ENCODE measurements around the gene ABL1. TPM values are rescaled to one million over a fixed set of nuclear protein-coding genes. Genes with fewer than 3 reads are reported as not detected.

The ABL1 gene
- polyA plus RNA-seq, 1 experiment, result 30.4 TPM

- ChIA-PET CTCF (interaction anchor here (1.1 to 1.8 kb wide), 5 partner anchors 14 to 198 kb away, joined by 3 to 5 read pairs (median 3); no protein-coding TSS in a partner anchor), POLR2A (no interaction called here)
- no peak for TF ChIP-seq CTCF (IDR thresholded peaks at IDR 0.05; ENCODE audit: insufficient read depth, low read depth, low read length)
- DNase-seq (ENCODE audit: low read depth), result no peak
- no peak overlapping the region for H3K4me3 ChIP-seq (ENCODE audit: low read depth, low read length)
- peaks cover 2% of the 10 kb centered on the region; the same call in 1 of the 2 replicates for H3K27me3 ChIP-seq (ENCODE audit: control insufficient read depth, insufficient read depth, low read length)
- H3K36me3 ChIP-seq (ENCODE audit: control insufficient read depth, insufficient read depth, low read length), result no peaks in the 10 kb centered on the region
Observed at GRCh38 chr9:130899051-130899748, 64.1 kb downstream of the ABL1 start.

- Histone ChIP-seq H3K27me3 (ENCODE audit: control insufficient read depth, insufficient read depth, low read length) (peaks cover 2% of the 10 kb centered on the region; the same call in 1 of the 2 replicates), H3K4me3 (ENCODE audit: low read depth, low read length) (no peak overlapping the region), H3K36me3 (ENCODE audit: control insufficient read depth, insufficient read depth, low read length) (no peaks in the 10 kb centered on the region)
- CTCF ChIA-PET, result interaction anchor here (0.8 to 1.8 kb wide), 5 partner anchors 15 to 200 kb away, joined by 3 to 4 read pairs (median 3); no protein-coding TSS in a partner anchor
- POLR2A ChIA-PET, result no interaction called here
- no peak for DNase-seq (ENCODE audit: low read depth)
- TF ChIP-seq CTCF (IDR thresholded peaks at IDR 0.05; ENCODE audit: insufficient read depth, low read depth, low read length), result no peak
Observed at GRCh38 chr9:130900701-130901497, 65.8 kb downstream of the ABL1 start.

- CTCF ChIA-PET, result no interaction called here
- H3K27me3 ChIP-seq (ENCODE audit: control insufficient read depth, insufficient read depth, low read length), result peaks cover 2% of the 10 kb centered on the region; the same call in 1 of the 2 replicates
- DNase-seq (ENCODE audit: low read depth), result no peak
- no peaks in the 10 kb centered on the region for H3K36me3 ChIP-seq (ENCODE audit: control insufficient read depth, insufficient read depth, low read length)
- no peak for TF ChIP-seq CTCF (IDR thresholded peaks at IDR 0.05; ENCODE audit: insufficient read depth, low read depth, low read length)
- POLR2A ChIA-PET, result no interaction called here
- no peak overlapping the region for H3K4me3 ChIP-seq (ENCODE audit: low read depth, low read length)
Observed at GRCh38 chr9:130901498-130902203, 66.6 kb downstream of the ABL1 start.

GRCh38 chr9:130902204-130903185, 67.4 kb downstream of the ABL1 start:
- ChIA-PET CTCF (no interaction called here), POLR2A (no interaction called here)
- TF ChIP-seq CTCF (IDR thresholded peaks at IDR 0.05; ENCODE audit: insufficient read depth, low read depth, low read length), result no peak
- DNase-seq (ENCODE audit: low read depth), result no peak
- Histone ChIP-seq H3K27me3 (ENCODE audit: control insufficient read depth, insufficient read depth, low read length) (peaks cover 2% of the 10 kb centered on the region; the same call in 1 of the 2 replicates), H3K36me3 (ENCODE audit: control insufficient read depth, insufficient read depth, low read length) (no peaks in the 10 kb centered on the region), H3K4me3 (ENCODE audit: low read depth, low read length) (no peak overlapping the region)

Data from BJ (cell line).